Measurements from ENCODE around the gene ALOX5AP.

Gene ALOX5AP

DNA sequence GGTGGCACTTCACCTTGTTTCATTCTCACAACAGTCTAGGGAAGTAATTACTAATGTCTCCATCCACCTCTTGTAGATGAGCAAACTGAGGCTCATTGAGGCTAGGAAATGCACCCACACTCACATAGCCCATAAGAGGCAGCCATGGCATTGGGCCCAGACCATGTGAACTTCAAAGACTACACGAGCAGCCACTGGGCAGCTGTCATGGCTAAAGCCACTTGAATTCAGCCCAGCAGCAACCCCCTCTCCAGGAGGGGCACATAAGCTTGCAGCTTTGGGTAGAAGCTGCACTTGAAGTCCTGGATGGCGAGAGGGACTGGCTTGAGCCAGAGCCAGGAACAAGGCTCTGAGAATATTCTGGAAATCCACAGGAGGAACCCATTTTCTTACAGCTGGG is 13.4 kb downstream of the ALOX5AP start:
- no peak overlapping the region for H3K4me3 ChIP-seq (ENCODE audit: low read depth, low read length)
- TF ChIP-seq, protein P1, sequence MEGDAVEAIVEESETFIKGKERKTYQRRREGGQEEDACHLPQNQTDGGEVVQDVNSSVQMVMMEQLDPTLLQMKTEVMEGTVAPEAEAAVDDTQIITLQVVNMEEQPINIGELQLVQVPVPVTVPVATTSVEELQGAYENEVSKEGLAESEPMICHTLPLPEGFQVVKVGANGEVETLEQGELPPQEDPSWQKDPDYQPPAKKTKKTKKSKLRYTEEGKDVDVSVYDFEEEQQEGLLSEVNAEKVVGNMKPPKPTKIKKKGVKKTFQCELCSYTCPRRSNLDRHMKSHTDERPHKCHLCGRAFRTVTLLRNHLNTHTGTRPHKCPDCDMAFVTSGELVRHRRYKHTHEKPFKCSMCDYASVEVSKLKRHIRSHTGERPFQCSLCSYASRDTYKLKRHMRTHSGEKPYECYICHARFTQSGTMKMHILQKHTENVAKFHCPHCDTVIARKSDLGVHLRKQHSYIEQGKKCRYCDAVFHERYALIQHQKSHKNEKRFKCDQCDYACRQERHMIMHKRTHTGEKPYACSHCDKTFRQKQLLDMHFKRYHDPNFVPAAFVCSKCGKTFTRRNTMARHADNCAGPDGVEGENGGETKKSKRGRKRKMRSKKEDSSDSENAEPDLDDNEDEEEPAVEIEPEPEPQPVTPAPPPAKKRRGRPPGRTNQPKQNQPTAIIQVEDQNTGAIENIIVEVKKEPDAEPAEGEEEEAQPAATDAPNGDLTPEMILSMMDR (IDR thresholded peaks at IDR 0.05; ENCODE audit: insufficient read depth, low read depth, low read length, missing control alignments): no peak
- no peak for DNase-seq (ENCODE audit: low read depth)

DNA sequence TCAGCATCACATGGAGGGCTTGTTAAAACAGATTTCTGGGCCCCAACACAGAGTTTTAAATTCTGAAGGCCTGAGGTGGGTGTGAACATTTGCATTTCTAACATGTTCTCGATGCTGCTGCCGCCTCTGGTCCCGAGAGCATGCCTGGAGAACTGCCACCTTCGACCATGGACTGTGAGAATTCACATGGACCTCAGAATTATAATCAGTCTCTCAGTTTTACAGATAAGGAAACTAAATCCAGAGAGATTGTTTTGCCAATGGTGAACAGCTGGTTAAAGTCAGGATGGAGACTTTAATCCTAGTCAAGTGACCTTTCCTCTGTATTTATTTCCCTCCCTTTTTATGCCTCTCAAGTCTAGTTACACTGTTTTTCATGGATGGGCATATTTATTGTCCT is 14.7 kb downstream of the ALOX5AP start:
- H3K4me3 ChIP-seq (ENCODE audit: low read depth, low read length): no peak overlapping the region
- DNase-seq (ENCODE audit: low read depth): no peak
- TF ChIP-seq, protein P1 (IDR thresholded peaks at IDR 0.05; ENCODE audit: insufficient read depth, low read depth, low read length, missing control alignments): no peak

DNA sequence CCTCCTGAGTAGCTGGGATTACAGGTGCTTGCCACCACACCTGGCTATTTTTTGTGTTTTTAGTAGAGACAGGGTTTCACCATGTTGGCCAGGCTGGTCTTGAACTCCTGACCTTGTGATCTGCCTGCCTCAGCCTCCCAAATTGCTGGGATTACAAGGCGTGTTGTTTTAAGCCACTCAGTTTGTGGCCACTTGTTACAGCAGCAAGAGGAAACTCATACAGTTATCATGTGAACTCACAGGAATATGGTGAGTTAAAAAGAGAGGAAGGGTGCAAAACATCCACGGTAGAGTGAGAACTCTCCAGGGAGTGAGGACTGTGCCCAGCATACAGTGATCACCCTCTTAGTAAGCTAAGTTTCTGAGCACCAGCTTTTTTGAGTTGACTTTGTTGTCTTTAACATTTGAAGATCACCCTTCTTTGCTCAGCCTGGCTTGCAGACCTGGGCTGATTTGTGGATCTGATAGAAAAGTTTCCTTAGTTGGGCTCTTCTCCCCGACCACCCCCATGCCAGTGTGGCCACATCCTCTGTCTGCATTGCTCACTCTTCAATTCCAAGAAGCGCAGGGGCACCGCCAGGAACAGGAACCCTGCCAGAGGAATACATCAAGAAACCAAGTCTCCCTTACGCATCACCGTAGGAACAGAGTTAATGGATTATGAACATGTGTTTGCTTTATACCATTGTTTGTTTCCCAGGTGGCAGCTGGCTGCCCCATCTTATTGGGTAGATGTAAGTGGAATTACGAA is 16.0 kb downstream of the ALOX5AP start:
- DNase-seq (ENCODE audit: low read depth): no peak
- TF ChIP-seq, protein P1 (IDR thresholded peaks at IDR 0.05; ENCODE audit: insufficient read depth, low read depth, low read length, missing control alignments): no peak
- H3K4me3 ChIP-seq (ENCODE audit: low read depth, low read length): no peak overlapping the region

DNA sequence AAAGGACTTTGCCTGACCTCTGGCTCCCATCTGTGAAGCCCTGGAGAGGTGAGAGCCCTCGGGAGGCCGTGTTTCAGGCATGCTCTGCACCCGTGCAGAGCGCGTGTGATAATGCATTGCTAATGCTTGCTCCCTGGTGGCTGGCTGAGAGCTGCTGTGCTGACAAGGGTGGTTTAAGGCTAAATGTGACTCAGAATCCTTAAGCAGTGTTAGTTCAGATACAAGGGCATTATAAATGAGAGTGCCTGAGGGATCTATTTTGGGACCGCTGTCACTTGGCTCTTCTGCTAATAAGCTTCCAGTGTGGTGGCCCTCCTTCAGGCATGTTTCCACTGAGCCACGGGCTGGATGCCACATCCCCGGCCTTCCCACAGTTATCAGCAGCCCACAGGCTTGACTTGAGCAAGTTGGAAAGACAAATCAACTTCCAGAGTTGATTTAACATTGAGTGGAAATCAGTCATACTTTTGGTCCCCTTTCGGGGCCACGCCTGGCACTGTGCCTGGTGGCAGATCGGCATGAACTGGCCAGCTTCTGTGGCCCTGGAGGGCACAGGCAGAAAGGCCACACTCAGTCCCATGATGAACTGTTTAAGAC is 17.0 kb downstream of the ALOX5AP start:
- TF ChIP-seq, protein P1 (IDR thresholded peaks at IDR 0.05; ENCODE audit: insufficient read depth, low read depth, low read length, missing control alignments): no peak
- no peak for DNase-seq (ENCODE audit: low read depth)
- no peak overlapping the region for H3K4me3 ChIP-seq (ENCODE audit: low read depth, low read length)

DNA sequence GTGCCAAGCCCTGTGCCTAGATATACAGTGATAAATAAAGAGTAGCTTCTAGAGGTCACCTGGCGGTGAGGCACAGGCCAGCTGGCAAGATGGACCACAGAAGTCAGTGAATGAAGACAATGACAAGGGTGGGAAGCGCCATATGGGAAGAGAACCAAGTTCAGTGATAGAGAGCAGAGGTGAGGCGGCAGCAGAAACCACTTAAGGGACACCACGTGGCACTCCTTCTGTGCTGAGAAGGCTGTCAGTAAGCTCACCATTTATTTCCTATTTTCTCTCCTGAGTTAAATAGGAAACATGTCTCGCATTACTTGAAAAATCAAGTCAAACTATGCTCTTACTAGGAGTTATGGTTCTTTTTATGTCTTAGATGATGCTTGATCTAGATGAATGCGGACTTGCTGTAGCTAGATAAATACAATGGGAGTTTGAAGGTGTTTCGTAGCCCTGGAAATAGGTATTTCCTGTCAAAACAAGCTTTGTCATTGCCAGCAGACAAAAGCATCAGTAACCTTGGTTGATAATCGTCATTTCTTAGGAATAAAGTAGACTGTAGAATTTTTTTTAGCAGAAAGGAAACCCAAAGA is 17.8 kb downstream of the ALOX5AP start:
- TF ChIP-seq, protein P1 (IDR thresholded peaks at IDR 0.05; ENCODE audit: insufficient read depth, low read depth, low read length, missing control alignments): no peak
- no peak for DNase-seq (ENCODE audit: low read depth)
- H3K4me3 ChIP-seq (ENCODE audit: low read depth, low read length): no peak overlapping the region

DNA sequence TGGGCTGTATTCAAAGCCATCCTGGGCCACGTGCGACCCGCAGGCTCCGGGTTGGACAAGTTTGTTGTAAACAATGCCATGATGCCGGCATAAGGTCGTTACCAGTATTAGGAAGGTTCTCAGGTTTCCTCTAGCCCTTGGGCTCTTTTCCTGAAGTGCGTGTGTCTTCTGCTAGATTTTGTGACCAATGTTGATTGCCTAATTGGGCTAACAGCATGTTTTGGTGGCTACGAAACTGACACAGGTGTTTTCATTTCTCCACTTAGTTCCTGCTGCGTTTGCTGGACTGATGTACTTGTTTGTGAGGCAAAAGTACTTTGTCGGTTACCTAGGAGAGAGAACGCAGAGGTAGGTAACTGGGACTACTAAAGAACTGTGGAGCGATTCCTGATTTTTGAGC is 20.3 kb downstream of the ALOX5AP start:
- no peak for DNase-seq (ENCODE audit: low read depth)
- no peak overlapping the region for H3K4me3 ChIP-seq (ENCODE audit: low read depth, low read length)
- TF ChIP-seq, protein P1 (IDR thresholded peaks at IDR 0.05; ENCODE audit: insufficient read depth, low read depth, low read length, missing control alignments): no peak
